ENCODE data around the gene TEC.

DNA sequence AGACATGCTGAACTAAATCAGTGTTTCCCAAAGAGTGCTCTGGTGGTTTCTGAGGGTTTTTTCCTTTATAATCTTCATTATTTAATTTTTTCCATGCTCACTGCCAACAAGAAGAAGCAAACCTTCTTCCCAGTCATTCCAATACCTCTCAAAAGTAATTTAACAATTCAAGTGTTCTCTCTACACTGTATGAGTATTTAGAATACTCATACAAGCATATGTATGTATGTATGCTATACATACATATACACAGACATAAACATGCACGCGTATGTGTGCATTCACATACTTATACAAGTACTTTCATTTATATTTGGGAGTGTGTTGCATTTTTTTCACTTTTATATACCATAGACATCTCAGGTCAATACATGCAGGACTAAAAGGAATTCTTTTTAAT lies 81.2 kb downstream of the TEC start:
- no peak for TF ChIP-seq CTCF (IDR thresholded peaks at IDR 0.05)
- no peak for TF ChIP-seq POLR2A (IDR thresholded peaks at IDR 0.05)
